Upper lobe of left lung (tissue), 6 donors: ENCODE measurements around the gene RIIAD1. TPM values are rescaled to one million over a fixed set of nuclear protein-coding genes. Genes with fewer than 3 reads are reported as not detected.

ENCODE experiments used
- ATAC-seq, 2 donors: fragments of 200-7000 bp; cut with Tn5 transposase; one replicate each; pipeline ENCODE4 v1.9.1; 2022; ENCODE audit warnings: mild to moderate bottlenecking in 2 of 2, moderate library complexity in 2 of 2; ENCODE audit not compliant: low FRiP score in 2 of 2
- DNase-seq, 2 donors: peaks; one replicate each; pipeline ENCODE4 v3.0.0-alpha.2; 2019 to 2020
- H3K27ac ChIP-seq, 4 donors: fragments of 200-600 bp; sonication (generic); one replicate each; pipeline ENCODE4 v1.5.1; 2016 to 2019
- H3K27me3 ChIP-seq, 4 donors: fragments of 200-600 bp; sonication (generic); one replicate each; pipeline ENCODE4 v1.5.1; 2017 to 2019
- H3K36me3 ChIP-seq, 4 donors: fragments of 200-600 bp; sonication (generic); one replicate each; pipeline ENCODE4 v1.5.1; 2016 to 2019
- H3K4me1 ChIP-seq, 4 donors: fragments of 200-600 bp; sonication (generic); one replicate each; pipeline ENCODE4 v1.5.1; 2018 to 2019
- H3K4me3 ChIP-seq, 4 donors: fragments of 200-600 bp; sonication (generic); one replicate each; pipeline ENCODE4 v1.5.1; 2017 to 2019; ENCODE audit warnings: mild to moderate bottlenecking in 2 of 4, moderate library complexity in 1 of 4
- H3K9me3 ChIP-seq, 4 donors: fragments of 200-600 bp; sonication (generic); one replicate each; pipeline ENCODE4 v1.5.1; 2018 to 2019
- CTCF ChIP-seq, 6 experiments: fragments of 450-650 bp in 4 of 6; fragments of 200-600 bp in 2 of 6; sonication (generic) in 2 of 6; IDR thresholded peaks; one replicate each; pipeline ENCODE4 v1.5.1; 2016 to 2019; ENCODE audit warnings: antibody characterized with exemption in 6 of 6
- EP300 ChIP-seq, 4 donors: sonication (generic); formaldehyde crosslinking; IDR thresholded peaks; one replicate each; pipeline ENCODE4 v1.5.1; 2017; ENCODE audit warnings: antibody characterized with exemption in 4 of 4, control low read depth in 2 of 4
- POLR2A ChIP-seq, 4 donors: fragments of 450-650 bp; IDR thresholded peaks; one replicate each; pipeline ENCODE4 v1.5.1; 2016 to 2017; ENCODE audit warnings: antibody characterized with exemption in 4 of 4, mild to moderate bottlenecking in 2 of 4
- POLR2AphosphoS5 ChIP-seq, 2 donors: sonication (generic); formaldehyde crosslinking; IDR thresholded peaks; one replicate each; pipeline ENCODE4 v1.5.1; 2017; ENCODE audit warnings: antibody characterized with exemption in 2 of 2
- WGBS, 2 donors: methylation state at CpG; one replicate each; pipeline ENCODE4 v1.1.5; 2017 to 2018; 5-methylcytosine and 5-hydroxymethylcytosine counted together
- total RNA-seq, 6 donors: library from RNA; depleted of rRNA in 4 of 6; stranded (reverse); fragments of >200 nt in 4 of 6; gene quantifications; one replicate each; pipeline versions ENCODE4 v1.1.0 to v1.2.1, GENCODE V29; 2016 to 2021
- donor health status: DM: no; HTN: no; CAD: no; lungs with moderate emphysema.
- donor health status: DM: no; HTN: yes; CAD: no; lungs with severe emphysema.

RIIAD1 gene
- total RNA-seq, 6 donors from 2014 or later = 2.5 to 20.7 (median 6.3) TPM; not detected in 2

- Histone ChIP-seq H3K27me3 (no peaks in the 10 kb centered on the region), H3K4me1 (no peaks in the 10 kb centered on the region), H3K27ac (no peak overlapping the region), H3K4me3 (no peak overlapping the region), H3K9me3 (no peaks in the 10 kb centered on the region), H3K36me3 (peaks cover 5 to 45% (median 32%) of the 10 kb centered on the region in 4 donors)
- no peak for DNase-seq
- ATAC-seq = peak in 1 of 2 donors; percentile 36
- WGBS, 2 donors = 81 to 89% methylated on average over 3 of the region's 3 CpGs
- TF ChIP-seq CTCF (IDR thresholded peaks at IDR 0.05) = no peak
- TF ChIP-seq POLR2AphosphoS5 (IDR thresholded peaks at IDR 0.05) = no peak
- no peak for TF ChIP-seq POLR2A (IDR thresholded peaks at IDR 0.05)
- TF ChIP-seq EP300 (IDR thresholded peaks at IDR 0.05) = no peak
Observed at GRCh38 chr1:151692226-151692625, 29.1 kb upstream of the RIIAD1 start.

GRCh38 chr1:151693057-151693651, 28.2 kb upstream of the RIIAD1 start:
- H3K4me1 ChIP-seq = no peaks in the 10 kb centered on the region
- no peak overlapping the region for H3K27ac ChIP-seq
- 71 to 75% methylated on average over 4 of the region's 4 CpGs for WGBS, 2 donors
- no peak overlapping the region for H3K4me3 ChIP-seq
- no peaks in the 10 kb centered on the region for H3K27me3 ChIP-seq
- DNase-seq = no peak
- TF ChIP-seq POLR2A (IDR thresholded peaks at IDR 0.05) = no peak
- TF ChIP-seq CTCF (IDR thresholded peaks at IDR 0.05) = peak in 2 of 6 experiments; percentile 6 to 9
- ATAC-seq = no peak
- no peaks in the 10 kb centered on the region for H3K9me3 ChIP-seq
- H3K36me3 ChIP-seq = peaks cover 5 to 55% (median 41%) of the 10 kb centered on the region in 4 donors

- WGBS, 2 donors = 90 to 100% methylated on average over 5 of the region's 5 CpGs
- Histone ChIP-seq H3K36me3 (peaks cover 6 to 51% (median 37%) of the 10 kb centered on the region in 4 donors), H3K27ac (no peak overlapping the region), H3K4me3 (no peak overlapping the region), H3K4me1 (peaks cover 0 to 5% (median 0%) of the 10 kb centered on the region in 4 donors), H3K27me3 (no peaks in the 10 kb centered on the region), H3K9me3 (no peaks in the 10 kb centered on the region)
- TF ChIP-seq POLR2AphosphoS5 (IDR thresholded peaks at IDR 0.05) = no peak
- ATAC-seq (no peak), DNase-seq (no peak)
Observed at GRCh38 chr1:151701515-151701914, 19.8 kb upstream of the RIIAD1 start.

DNA sequence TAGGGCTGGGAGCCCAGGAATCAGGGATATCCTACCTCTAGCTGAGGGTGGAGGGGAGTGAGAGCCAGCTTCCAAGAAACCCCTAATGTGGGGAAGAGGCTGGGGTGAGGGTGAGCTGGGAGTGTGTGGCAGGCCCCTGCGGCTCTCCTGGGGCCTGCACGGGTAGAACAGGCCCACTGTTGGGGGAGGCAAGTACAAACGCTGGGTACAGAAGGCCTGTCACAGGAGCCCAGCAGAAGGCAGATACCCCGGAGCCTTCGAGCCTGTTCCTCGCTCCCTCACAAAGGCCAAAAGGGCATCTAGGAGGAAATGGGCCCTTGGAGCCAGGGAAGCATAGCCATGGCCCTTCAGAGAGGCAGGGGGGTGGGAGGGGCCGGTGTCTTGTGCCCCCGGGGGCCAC, 18.4 kb upstream of the RIIAD1 start:
- 41 to 48% methylated on average over 7 to 8 of the region's 8 CpGs for WGBS, 2 donors
- Histone ChIP-seq H3K27ac (no peak overlapping the region), H3K27me3 (no peaks in the 10 kb centered on the region), H3K4me3 (no peak overlapping the region), H3K36me3 (peaks cover 6 to 38% (median 26%) of the 10 kb centered on the region in 4 donors), H3K9me3 (no peaks in the 10 kb centered on the region), H3K4me1 (peaks cover 0 to 5% (median 0%) of the 10 kb centered on the region in 4 donors)
- TF ChIP-seq POLR2A (IDR thresholded peaks at IDR 0.05) (no peak), POLR2AphosphoS5 (IDR thresholded peaks at IDR 0.05) (no peak), CTCF (IDR thresholded peaks at IDR 0.05) (no peak), EP300 (IDR thresholded peaks at IDR 0.05) (no peak)
- no peak for DNase-seq
- no peak for ATAC-seq

DNA sequence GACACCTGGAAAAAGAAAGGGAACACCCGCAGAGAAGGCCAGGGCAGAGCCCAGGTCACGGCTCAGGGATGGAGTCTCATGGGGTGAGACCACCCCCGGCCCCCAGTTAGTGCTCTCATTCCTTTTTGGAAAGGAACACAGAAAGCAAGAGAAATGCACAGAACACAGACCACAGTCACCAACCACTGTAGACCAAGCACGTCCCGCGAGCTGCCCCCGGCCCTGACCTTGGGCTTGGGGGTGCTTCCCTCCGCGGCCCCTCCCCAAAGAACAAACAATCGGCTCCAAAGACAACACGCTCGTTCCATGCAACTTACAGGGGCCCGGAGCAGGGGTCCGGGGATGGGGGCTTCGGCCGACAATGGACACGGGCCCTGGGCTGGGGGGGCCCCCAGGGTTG, 17.5 kb upstream of the RIIAD1 start:
- Histone ChIP-seq H3K4me1 (peaks cover 0 to 5% (median 0%) of the 10 kb centered on the region in 4 donors), H3K36me3 (peaks cover 6 to 29% (median 18%) of the 10 kb centered on the region in 4 donors), H3K4me3 (no peak overlapping the region), H3K9me3 (no peaks in the 10 kb centered on the region), H3K27me3 (no peaks in the 10 kb centered on the region), H3K27ac (no peak overlapping the region)
- DNase-seq = no peak
- 57 to 76% methylated on average over 17 of the region's 17 CpGs for whole genome bisulfite sequencing, 2 donors
- TF ChIP-seq POLR2AphosphoS5 (IDR thresholded peaks at IDR 0.05) (no peak), EP300 (IDR thresholded peaks at IDR 0.05) (no peak), POLR2A (IDR thresholded peaks at IDR 0.05) (no peak), CTCF (IDR thresholded peaks at IDR 0.05) (no peak)
- no peak for ATAC-seq
